H9 (cell line): ENCODE measurements around the gene NRDE2. TPM values are rescaled to one million over a fixed set of nuclear protein-coding genes. Genes with fewer than 3 reads are reported as not detected.
A peak's percentile ranks its signal among the peaks of the same experiment; 100 is the strongest.

Experiments used
- DNase-seq: peaks from one replicate; pipeline ENCODE4 v3.0.0-alpha.2; 2017
- H2AFZ ChIP-seq: one replicate; pipeline ENCODE4 v1.6.1; 2013; ENCODE audit warnings: mild to moderate bottlenecking, low read length, control low read depth, moderate library complexity
- H2AK5ac ChIP-seq: 2 replicates; pipeline ENCODE4 v1.6.1; 2013; ENCODE audit warnings: low read length, control low read depth, mixed read lengths; ENCODE audit not compliant: insufficient read length
- H2BK120ac ChIP-seq: one replicate; pipeline ENCODE4 v1.6.1; 2013; ENCODE audit warnings: low read depth, mild to moderate bottlenecking, low read length, control low read depth, inconsistent platforms; ENCODE audit not compliant: poor library complexity, severe bottlenecking
- H2BK12ac ChIP-seq: 2 replicates; pipeline ENCODE4 v1.6.1; 2013; ENCODE audit warnings: low read length, control low read depth, mixed read lengths, low read depth; ENCODE audit not compliant: insufficient read length
- H2BK15ac ChIP-seq: 2 replicates; pipeline ENCODE4 v1.6.1; 2013; ENCODE audit warnings: low read depth, low read length, control low read depth
- H2BK20ac ChIP-seq: one replicate; pipeline ENCODE4 v1.6.1; 2013; ENCODE audit warnings: low read depth, mild to moderate bottlenecking, low read length, control low read depth, inconsistent platforms; ENCODE audit not compliant: poor library complexity, severe bottlenecking
- H2BK5ac ChIP-seq: 2 replicates; pipeline ENCODE4 v1.6.1; 2013; ENCODE audit warnings: low read length, control low read depth, mixed read lengths; ENCODE audit not compliant: insufficient read length
- H3K14ac ChIP-seq: 2 replicates; pipeline ENCODE4 v1.6.1; 2013; ENCODE audit warnings: low read length, control low read depth; ENCODE audit not compliant: insufficient read depth
- H3K18ac ChIP-seq: 2 replicates; pipeline ENCODE4 v1.6.1; 2013; ENCODE audit warnings: low read depth, mild to moderate bottlenecking, mixed read lengths, low read length, control low read depth; ENCODE audit not compliant: insufficient read length
- H3K23ac ChIP-seq: 2 replicates; pipeline ENCODE4 v1.6.1; 2013; ENCODE audit warnings: low read length, control low read depth, mixed read lengths, low read depth; ENCODE audit not compliant: insufficient read length
- H3K23me2 ChIP-seq: 2 replicates; pipeline ENCODE4 v1.6.1; 2013; ENCODE audit warnings: low read depth, mild to moderate bottlenecking, mixed read lengths, low read length, control low read depth; ENCODE audit not compliant: insufficient read length, poor library complexity, severe bottlenecking
- H3K27ac ChIP-seq: 2 replicates; pipeline ENCODE4 v1.5.1; 2013; ENCODE audit warnings: low read length, control low read depth, mixed read lengths, low read depth; ENCODE audit not compliant: insufficient read length
- H3K27me3 ChIP-seq: 2 replicates; pipeline ENCODE4 v1.6.1; 2013; ENCODE audit warnings: low read length, control low read depth, inconsistent platforms; ENCODE audit not compliant: insufficient read depth
- H3K4ac ChIP-seq: 2 replicates; pipeline ENCODE4 v1.6.1; 2013; ENCODE audit warnings: low read depth, mild to moderate bottlenecking, control low read depth, inconsistent platforms, low read length, moderate library complexity
- H3K4me1 ChIP-seq: 2 replicates; pipeline ENCODE4 v1.6.1; 2013; ENCODE audit warnings: low read length, control low read depth, inconsistent platforms; ENCODE audit not compliant: insufficient read depth
- H3K4me2 ChIP-seq: 2 replicates; pipeline ENCODE4 v1.6.1; 2013; ENCODE audit warnings: low read length, control low read depth, mixed read lengths; ENCODE audit not compliant: insufficient read length, insufficient read depth
- H3K56ac ChIP-seq: 2 replicates; pipeline ENCODE4 v1.6.1; 2013; ENCODE audit warnings: low read depth, mild to moderate bottlenecking, mixed read lengths, low read length, control low read depth; ENCODE audit not compliant: insufficient read length
- H3K79me1 ChIP-seq: 2 replicates; pipeline ENCODE4 v1.6.1; 2013; ENCODE audit warnings: low read depth, mild to moderate bottlenecking, moderate library complexity, low read length, control low read depth, inconsistent platforms; ENCODE audit not compliant: insufficient read depth, poor library complexity, severe bottlenecking
- H3K79me2 ChIP-seq: 2 replicates; pipeline ENCODE4 v1.6.1; 2013; ENCODE audit warnings: low read length, control low read depth, inconsistent platforms; ENCODE audit not compliant: insufficient read depth
- H3K9ac ChIP-seq: 2 replicates; pipeline ENCODE4 v1.6.1; 2013; ENCODE audit warnings: low read length, control low read depth, mixed read lengths; ENCODE audit not compliant: insufficient read length; ENCODE audit errors: extremely low read depth
- H3K9me3 ChIP-seq: one replicate; pipeline ENCODE4 v1.6.1; 2013; ENCODE audit warnings: low read depth, low read length, inconsistent platforms; ENCODE audit not compliant: control insufficient read depth
- H3T11ph ChIP-seq: one replicate; pipeline ENCODE4 v1.6.1; 2013; ENCODE audit warnings: mild to moderate bottlenecking, low read length, control low read depth, inconsistent platforms
- H4K20me1 ChIP-seq: one replicate; pipeline ENCODE4 v1.6.1; 2013; ENCODE audit not compliant: control insufficient read depth, insufficient read length, insufficient read depth
- H4K5ac ChIP-seq: 2 replicates; pipeline ENCODE4 v1.6.1; 2013; ENCODE audit warnings: low read depth, mild to moderate bottlenecking, mixed read lengths, low read length, control low read depth; ENCODE audit not compliant: insufficient read length
- H4K8ac ChIP-seq: replicated peaks from 2 replicates; pipeline ENCODE4 v1.6.1; 2013; ENCODE audit warnings: low read length, control low read depth, mixed read lengths, low read depth; ENCODE audit not compliant: insufficient read length
- H4K91ac ChIP-seq: 2 replicates; pipeline ENCODE4 v1.6.1; 2013; ENCODE audit warnings: low read depth, mild to moderate bottlenecking, moderate library complexity, mixed read lengths, low read length, control low read depth; ENCODE audit not compliant: insufficient read length
- H3K27ac Mint-ChIP-seq, 3 experiments: 2 replicates in 2 of 3; 3 replicates in 1 of 3; pipeline ENCODE4 v1.8.0; 2020 to 2021; ENCODE audit warnings: mixed read lengths in 3 of 3, mild to moderate bottlenecking in 1 of 3, moderate library complexity in 1 of 3
- H3K27me3 Mint-ChIP-seq: 2 replicates; pipeline ENCODE4 v1.8.0; 2021; ENCODE audit warnings: low read depth, mild to moderate bottlenecking, moderate library complexity, mixed read lengths
- H3K36me3 Mint-ChIP-seq, 3 experiments: 2 replicates in 2 of 3; 3 replicates in 1 of 3; pipeline ENCODE4 v1.8.0; 2020 to 2021; ENCODE audit warnings: low read depth in 3 of 3, mixed read lengths in 3 of 3; ENCODE audit not compliant: insufficient read depth in 1 of 3
- H3K4me1 Mint-ChIP-seq, 2 experiments: 2 replicates each; pipeline ENCODE4 v1.8.0; 2020; ENCODE audit warnings: mixed read lengths in 2 of 2
- H3K4me3 Mint-ChIP-seq, 2 experiments: 2 replicates in 1 of 2; 3 replicates in 1 of 2; pipeline ENCODE4 v1.8.0; 2020 to 2021; ENCODE audit warnings: mild to moderate bottlenecking in 2 of 2, mixed read lengths in 2 of 2, moderate library complexity in 1 of 2
- H3K9me3 Mint-ChIP-seq, 2 experiments: 2 replicates in 1 of 2; 3 replicates in 1 of 2; pipeline ENCODE4 v1.8.0; 2020; ENCODE audit warnings: mild to moderate bottlenecking in 2 of 2, mixed read lengths in 2 of 2, moderate library complexity in 1 of 2
- WGBS: extraction: QIAGEN DNeasy Blood & Tissue Kit; methylation state at CpG from one replicate; pipeline ENCODE4 v1.1.7; 2013; ENCODE audit warnings: missing lambda C conversion rate, low lambda C conversion rate, mixed read lengths; ENCODE audit not compliant: insufficient read length; ENCODE audit errors: extremely low coverage; 5-methylcytosine and 5-hydroxymethylcytosine counted together
- total RNA-seq: library from RNA; stranded (reverse); gene quantifications from 2 replicates; pipeline ENCODE4 v1.2.1, GENCODE V29; 2021
- TF ChIP-seq, protein P1 (sequence below): fragments of 200-600 bp; sonication (generic); conservative IDR thresholded peaks from 3 replicates; pipeline ENCODE4 v1.8.0; 2021; ENCODE audit warnings: antibody characterized with exemption, mild to moderate bottlenecking

Gene NRDE2
- total RNA-seq, 1 experiment from 2014 or later: 21.2 TPM

DNA sequence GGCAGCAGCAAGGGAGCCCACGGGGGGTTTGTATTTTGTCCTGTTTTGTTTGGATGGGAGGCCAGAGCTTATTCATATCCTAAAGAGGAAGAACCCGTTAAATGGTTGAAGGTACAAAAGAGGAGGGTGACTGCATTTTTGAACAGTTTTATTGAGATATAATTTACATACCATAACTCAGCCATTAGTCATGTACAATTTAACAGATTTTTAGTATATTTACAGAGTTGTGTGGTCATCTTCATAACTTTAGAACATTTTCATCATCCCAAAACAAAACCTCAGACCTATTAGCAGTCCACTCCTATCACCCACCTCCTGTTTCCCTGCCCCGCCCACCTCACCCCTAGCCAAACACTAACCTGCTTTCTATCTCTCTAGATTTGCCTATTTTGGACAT is 12.6 kb downstream of the NRDE2 start:
- H3K36me3 Mint-ChIP-seq: peaks cover 5 to 28% (median 17%) of the 10 kb centered on the region in 3 experiments; a peak in 6 of 7 replicates

More for the DNA sequence above, 12.6 kb downstream of the NRDE2 start:
- no peak overlapping the region for H3K9ac ChIP-seq
- no peak overlapping the region for H4K5ac ChIP-seq
- H3K14ac ChIP-seq: no peak overlapping the region
- H3K18ac ChIP-seq: no peak overlapping the region
- H3T11ph ChIP-seq: no peak overlapping the region
- Mint-ChIP-seq H3K27ac (peak overlapping the region in 1 of 3 experiments; percentile 8; a peak in 1 of 7 replicates), H3K9me3 (no peaks in the 10 kb centered on the region), H3K4me1 (peaks cover 2 to 3% of the 10 kb centered on the region in 2 experiments; a peak in 1 of 4 replicates), H3K4me3 (no peak overlapping the region), H3K27me3 (no peaks in the 10 kb centered on the region)
- no peak overlapping the region for H2BK20ac ChIP-seq
- TF ChIP-seq, protein P1, sequence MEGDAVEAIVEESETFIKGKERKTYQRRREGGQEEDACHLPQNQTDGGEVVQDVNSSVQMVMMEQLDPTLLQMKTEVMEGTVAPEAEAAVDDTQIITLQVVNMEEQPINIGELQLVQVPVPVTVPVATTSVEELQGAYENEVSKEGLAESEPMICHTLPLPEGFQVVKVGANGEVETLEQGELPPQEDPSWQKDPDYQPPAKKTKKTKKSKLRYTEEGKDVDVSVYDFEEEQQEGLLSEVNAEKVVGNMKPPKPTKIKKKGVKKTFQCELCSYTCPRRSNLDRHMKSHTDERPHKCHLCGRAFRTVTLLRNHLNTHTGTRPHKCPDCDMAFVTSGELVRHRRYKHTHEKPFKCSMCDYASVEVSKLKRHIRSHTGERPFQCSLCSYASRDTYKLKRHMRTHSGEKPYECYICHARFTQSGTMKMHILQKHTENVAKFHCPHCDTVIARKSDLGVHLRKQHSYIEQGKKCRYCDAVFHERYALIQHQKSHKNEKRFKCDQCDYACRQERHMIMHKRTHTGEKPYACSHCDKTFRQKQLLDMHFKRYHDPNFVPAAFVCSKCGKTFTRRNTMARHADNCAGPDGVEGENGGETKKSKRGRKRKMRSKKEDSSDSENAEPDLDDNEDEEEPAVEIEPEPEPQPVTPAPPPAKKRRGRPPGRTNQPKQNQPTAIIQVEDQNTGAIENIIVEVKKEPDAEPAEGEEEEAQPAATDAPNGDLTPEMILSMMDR: no peak
- no peak overlapping the region for H4K91ac ChIP-seq
- no peak overlapping the region for H3K4me2 ChIP-seq
- H3K79me1 ChIP-seq: peaks cover 2% of the 10 kb centered on the region
- no peaks in the 10 kb centered on the region for H3K9me3 ChIP-seq
- no peak overlapping the region for H3K23ac ChIP-seq
- no peak overlapping the region for H2AK5ac ChIP-seq
- no peak overlapping the region for H2BK15ac ChIP-seq
- H3K79me2 ChIP-seq: no peaks in the 10 kb centered on the region
- no CpG with 5 or more reads among the region's 3 CpGs for whole genome bisulfite sequencing
- H3K27me3 ChIP-seq: no peaks in the 10 kb centered on the region
- H3K27ac ChIP-seq: no peak overlapping the region
- H3K56ac ChIP-seq: no peak overlapping the region
- H3K23me2 ChIP-seq: no peaks in the 10 kb centered on the region
- no peak overlapping the region for H2BK120ac ChIP-seq
- H2BK5ac ChIP-seq: no peak overlapping the region
- no peak for DNase-seq
- no peak overlapping the region for H2AFZ ChIP-seq
- no peak overlapping the region for H4K8ac ChIP-seq
- H3K4ac ChIP-seq: no peak overlapping the region
- H4K20me1 ChIP-seq: no peaks in the 10 kb centered on the region
- H3K4me1 ChIP-seq: no peaks in the 10 kb centered on the region
- no peak overlapping the region for H2BK12ac ChIP-seq
